Measurements from ENCODE around the gene SERPINA9. TPM values are rescaled to one million over a fixed set of nuclear protein-coding genes. Genes with fewer than 3 reads are reported as not detected.

Gene SERPINA9
- total and polyA plus RNA-seq, 2 of the 8 experiments (the other 6 are each of a cell fraction or from before 2014, with no cell fraction given) = not detected

- TF ChIP-seq EZH2 (IDR thresholded peaks at IDR 0.05; ENCODE audit: low read depth, low read length, severe bottlenecking) = no peak
Measured at GRCh38 chr14:94449930-94450329, 26.1 kb downstream of the SERPINA9 start (continued).

Measured in H1 (cell line).